Breast epithelium (tissue), 4 donors: ENCODE measurements around the gene MAP1LC3B. TPM values are rescaled to one million over a fixed set of nuclear protein-coding genes. Genes with fewer than 3 reads are reported as not detected.
"Not testable (repeated sequence)": the region's sequence is repeated elsewhere in the genome, so short reads cannot be mapped to it uniquely, and the experiment has no call there.

Experiments
- DNase-seq, 2 donors: peaks; one replicate each; pipeline ENCODE4 v3.0.0-alpha.2; 2019; ENCODE audit warnings: low spot score in 2 of 2
- H3K27ac ChIP-seq, 2 donors: fragments of 200-600 bp; sonication (generic) in 1 of 2; one replicate each; pipeline ENCODE4 v1.5.1; 2016 to 2019; ENCODE audit warnings: mild to moderate bottlenecking in 1 of 2
- H3K27me3 ChIP-seq, 2 donors: fragments of 200-600 bp; sonication (generic) in 1 of 2; one replicate each; pipeline versions ENCODE4 v1.5.1 to v1.6.0; 2017 to 2019; ENCODE audit warnings: control low read depth in 1 of 2, mild to moderate bottlenecking in 1 of 2
- H3K36me3 ChIP-seq: fragments of 200-600 bp; one replicate; pipeline ENCODE4 v1.5.1; 2019
- H3K4me1 ChIP-seq, 2 donors: fragments of 200-600 bp; sonication (generic); one replicate each; pipeline ENCODE4 v1.5.1; 2016 to 2019; ENCODE audit warnings: control low read depth in 1 of 2
- H3K4me3 ChIP-seq, 3 donors: fragments of 200-600 bp; sonication (generic); 1 replicate in 2 of 3; 2 replicates in 1 of 3; pipeline ENCODE4 v1.5.1; 2016 to 2019; ENCODE audit warnings: mild to moderate bottlenecking in 3 of 3, moderate library complexity in 2 of 3
- H3K9me3 ChIP-seq, 2 donors: fragments of 200-600 bp; sonication (generic) in 1 of 2; one replicate each; pipeline ENCODE4 v1.5.1; 2016 to 2019; ENCODE audit warnings: control low read depth in 1 of 2
- CTCF ChIP-seq, 3 donors: fragments of 450-650 bp; IDR thresholded peaks; one replicate each; pipeline ENCODE4 v1.5.1; 2016 to 2017; ENCODE audit warnings: antibody characterized with exemption in 3 of 3, mild to moderate bottlenecking in 3 of 3, moderate library complexity in 3 of 3
- POLR2A ChIP-seq: fragments of 450-650 bp; IDR thresholded peaks from one replicate; pipeline ENCODE4 v1.6.1; 2016; ENCODE audit warnings: antibody characterized with exemption, mild to moderate bottlenecking, moderate library complexity
- POLR2AphosphoS5 ChIP-seq, 3 donors: sonication (generic); formaldehyde crosslinking; IDR thresholded peaks; one replicate each; pipeline ENCODE4 v1.6.1; 2017; ENCODE audit warnings: antibody characterized with exemption in 3 of 3
- intact Hi-C: fragments of 100-400 bp; cut with DNase I; formaldehyde crosslinking; loops from one replicate; pipeline ENCODE4 v1.15.1; 2023; ENCODE audit warnings: low total_unique reads
- total RNA-seq, 3 donors: library from RNA; depleted of rRNA; stranded (reverse); fragments of >200 nt; gene quantifications; one replicate each; pipeline ENCODE4 v1.1.0, GENCODE V29; 2016

Gene MAP1LC3B
- total RNA-seq, 3 donors from 2014 or later: 58.0 to 72.3 (median 69.1) TPM

- Histone ChIP-seq H3K27ac (peak overlapping the region; percentile 96), H3K4me1 (peaks cover 9 to 11% of the 10 kb centered on the region in 2 donors), H3K4me3 (peak overlapping the region in 2 of 3 donors; percentile 34 to 56), H3K27me3 (no peaks in the 10 kb centered on the region), H3K36me3 (no peaks in the 10 kb centered on the region), H3K9me3 (no peaks in the 10 kb centered on the region)
- TF ChIP-seq POLR2A: no peak
- no peak for TF ChIP-seq CTCF (IDR thresholded peaks at IDR 0.05)
- no peak for TF ChIP-seq POLR2AphosphoS5 (IDR thresholded peaks at IDR 0.05)
- intact Hi-C loops: no loop called here
- no peak for DNase-seq
These were observed 3.4 kb upstream of the MAP1LC3B start for GRCh38 chr16:87388818-87389134.

GRCh38 chr16:87389245-87389644, 2.9 kb upstream of the MAP1LC3B start:
- intact Hi-C loops: no loop called here
- Histone ChIP-seq H3K27ac (peak overlapping the region; percentile 52 to 96), H3K4me3 (no peak overlapping the region), H3K4me1 (peaks cover 9 to 16% of the 10 kb centered on the region in 2 donors), H3K36me3 (no peaks in the 10 kb centered on the region), H3K27me3 (no peaks in the 10 kb centered on the region), H3K9me3 (no peaks in the 10 kb centered on the region)
- no peak for DNase-seq
- TF ChIP-seq CTCF (IDR thresholded peaks at IDR 0.05) (no peak), POLR2A (no peak), POLR2AphosphoS5 (IDR thresholded peaks at IDR 0.05) (no peak)

- H3K36me3 ChIP-seq, H3K9me3 ChIP-seq, DNase-seq, intact Hi-C loops, H3K27me3 ChIP-seq, H3K4me3 ChIP-seq: not testable (repeated sequence)
- H3K4me1 ChIP-seq: peaks cover 9 to 21% of the 10 kb centered on the region in 2 donors
- peak overlapping the region; percentile 14 to 96 for H3K27ac ChIP-seq
These were observed 2.2 kb upstream of the MAP1LC3B start for GRCh38 chr16:87389914-87390313.

GRCh38 chr16:87390641-87391323, 1.4 kb upstream of the MAP1LC3B start:
- intact Hi-C loops: no loop called here
- DNase-seq: no peak
- H3K27ac ChIP-seq: peak overlapping the region; percentile 99 to 100
- no peaks in the 10 kb centered on the region for H3K36me3 ChIP-seq
- H3K9me3 ChIP-seq: no peaks in the 10 kb centered on the region
- no peaks in the 10 kb centered on the region for H3K27me3 ChIP-seq
- TF ChIP-seq CTCF (IDR thresholded peaks at IDR 0.05) (no peak), POLR2A (no peak), POLR2AphosphoS5 (IDR thresholded peaks at IDR 0.05) (no peak)
- H3K4me1 ChIP-seq: peaks cover 9 to 25% of the 10 kb centered on the region in 2 donors
- H3K4me3 ChIP-seq: peak overlapping the region; percentile 69 to 97 (median 86)

- Histone ChIP-seq H3K4me3 (peak overlapping the region; percentile 69 to 97 (median 86)), H3K9me3 (no peaks in the 10 kb centered on the region), H3K4me1 (peaks cover 9 to 25% of the 10 kb centered on the region in 2 donors), H3K36me3 (no peaks in the 10 kb centered on the region), H3K27me3 (no peaks in the 10 kb centered on the region), H3K27ac (peak overlapping the region; percentile 99 to 100)
- DNase-seq: peak in 1 of 2 donors; percentile 61
- peak in 1 of 3 donors; percentile 30 for TF ChIP-seq CTCF (IDR thresholded peaks at IDR 0.05)
- no peak for TF ChIP-seq POLR2AphosphoS5 (IDR thresholded peaks at IDR 0.05)
- intact Hi-C loops: no loop called here
These were observed 699 bp upstream of the MAP1LC3B start for GRCh38 chr16:87391324-87391949.
